GM23338 (cell line): ENCODE results near the gene PLXNC1. TPM values are rescaled to one million over a fixed set of nuclear protein-coding genes. Genes with fewer than 3 reads are reported as not detected.

ENCODE experiments used
- ATAC-seq: fragments of 200-7000 bp; cut with Tn5 transposase; 3 replicates; pipeline ENCODE4 v1.9.1; 2020
- DNase-seq: peaks from one replicate; pipeline ENCODE4 v3.0.0-alpha.2; 2015; ENCODE audit warnings: low spot score
- H2AFZ ChIP-seq: fragments of 200-600 bp; sonication (generic); 2 replicates; pipeline ENCODE4 v1.8.0; 2016; ENCODE audit warnings: antibody characterized with exemption, mild to moderate bottlenecking, moderate library complexity
- H3F3A ChIP-seq: fragments of 200-600 bp; sonication (generic); replicated peaks from 2 replicates; pipeline ENCODE4 v1.8.0; 2017; ENCODE audit warnings: antibody characterized with exemption, mixed run types, low read depth
- H3K27ac ChIP-seq: fragments of 200-600 bp; sonication (generic); 2 replicates; pipeline ENCODE4 v1.6.1; 2016; ENCODE audit warnings: low read depth
- H3K27me3 ChIP-seq: fragments of 200-600 bp; sonication (generic); 2 replicates; pipeline ENCODE4 v1.8.0; 2016; ENCODE audit warnings: mild to moderate bottlenecking, mixed run types, moderate library complexity; ENCODE audit not compliant: insufficient read depth
- H3K36me3 ChIP-seq: fragments of 200-600 bp; sonication (generic); 2 replicates; pipeline ENCODE4 v1.8.0; 2016; ENCODE audit warnings: mild to moderate bottlenecking; ENCODE audit not compliant: insufficient read depth
- H3K4me1 ChIP-seq: fragments of 200-600 bp; sonication (generic); 2 replicates; pipeline ENCODE4 v1.8.0; 2016; ENCODE audit warnings: mild to moderate bottlenecking, moderate library complexity; ENCODE audit not compliant: insufficient read depth
- H3K4me2 ChIP-seq: fragments of 200-600 bp; sonication (generic); 2 replicates; pipeline ENCODE4 v1.7.1; 2017; ENCODE audit warnings: mixed run types
- H3K4me3 ChIP-seq: fragments of 200-600 bp; sonication (generic); 2 replicates; pipeline ENCODE4 v1.6.1; 2016; ENCODE audit warnings: mixed run types
- H3K79me2 ChIP-seq: fragments of 200-600 bp; sonication (generic); replicated peaks from 2 replicates; pipeline ENCODE4 v1.8.0; 2017; ENCODE audit warnings: mild to moderate bottlenecking; ENCODE audit not compliant: insufficient read depth
- H3K9me2 ChIP-seq: fragments of 200-600 bp; sonication (generic); 2 replicates; pipeline ENCODE4 v1.8.0; 2017; ENCODE audit not compliant: insufficient read depth
- H4K20me1 ChIP-seq: fragments of 200-600 bp; sonication (generic); replicated peaks from 2 replicates; pipeline ENCODE4 v1.8.0; 2017; ENCODE audit warnings: mild to moderate bottlenecking; ENCODE audit not compliant: insufficient read depth
- H3K27ac Mint-ChIP-seq: 2 replicates; pipeline ENCODE4 v1.8.0; 2020; ENCODE audit warnings: inconsistent platforms, mild to moderate bottlenecking, moderate library complexity, mixed read lengths
- H3K27me3 Mint-ChIP-seq: 3 replicates; pipeline ENCODE4 v1.8.0; 2022; ENCODE audit warnings: low read depth, mild to moderate bottlenecking, moderate library complexity, mixed read lengths, inconsistent platforms; ENCODE audit not compliant: insufficient read depth, poor library complexity
- H3K36me3 Mint-ChIP-seq: 3 replicates; pipeline ENCODE4 v1.8.0; 2021; ENCODE audit warnings: low read depth, mild to moderate bottlenecking, inconsistent platforms, moderate library complexity, mixed read lengths
- H3K4me1 Mint-ChIP-seq: 3 replicates; pipeline ENCODE4 v1.8.0; 2020; ENCODE audit warnings: mild to moderate bottlenecking, inconsistent platforms, mixed read lengths
- H3K4me3 Mint-ChIP-seq: 3 replicates; pipeline ENCODE4 v1.8.0; 2021; ENCODE audit warnings: moderate library complexity, mild to moderate bottlenecking, inconsistent platforms, mixed read lengths
- H3K9me3 Mint-ChIP-seq: 3 replicates; pipeline ENCODE4 v1.8.0; 2020; ENCODE audit warnings: moderate library complexity, mild to moderate bottlenecking, inconsistent platforms, mixed read lengths
- CREB1 ChIP-seq: fragments of 250-450 bp; sonication (Bioruptor Pico); IDR thresholded peaks from 2 replicates; pipeline ENCODE4 v1.5.0; 2020; ENCODE audit warnings: low read depth, mild to moderate bottlenecking, moderate library complexity
- CTCF ChIP-seq, 2 experiments: fragments of 200-600 bp in 1 of 2; sonication (generic) in 1 of 2; conservative IDR thresholded peaks; 2 replicates each; pipeline versions ENCODE4 v1.5.1 to v1.6.1; 2016 to 2017; ENCODE audit warnings: antibody characterized with exemption in 2 of 2, low read depth in 2 of 2, mild to moderate bottlenecking in 2 of 2, moderate library complexity in 1 of 2
- EZH2 ChIP-seq: fragments of 200-600 bp; sonication (generic); IDR thresholded peaks from one replicate; pipeline ENCODE4 v1.8.0; 2017; ENCODE audit warnings: antibody characterized with exemption, mild to moderate bottlenecking, low read depth; ENCODE audit not compliant: unreplicated experiment
- EZH2phosphoT487 ChIP-seq: fragments of 200-600 bp; sonication (generic); IDR thresholded peaks from one replicate; pipeline ENCODE4 v1.8.1; 2018; ENCODE audit warnings: antibody characterized with exemption; ENCODE audit not compliant: unreplicated experiment
- JUNB ChIP-seq: IDR thresholded peaks from one replicate; pipeline ENCODE4 v1.6.1; 2016; ENCODE audit warnings: antibody characterized with exemption; ENCODE audit not compliant: unreplicated experiment
- POLR2AphosphoS5 ChIP-seq: IDR thresholded peaks from 2 replicates; pipeline ENCODE4 v1.6.1; 2016; ENCODE audit warnings: antibody characterized with exemption, low read depth
- ZNF114 ChIP-seq: fragments of 250-450 bp; sonication (Bioruptor Pico); IDR thresholded peaks from 2 replicates; pipeline ENCODE4 v1.5.0; 2020; ENCODE audit warnings: mild to moderate bottlenecking, moderate library complexity
- ZNF331 ChIP-seq: fragments of 250-450 bp; sonication (Bioruptor Pico); IDR thresholded peaks from 2 replicates; pipeline ENCODE4 v1.5.0; 2020; ENCODE audit warnings: low read depth, mild to moderate bottlenecking, moderate library complexity
- polyA plus RNA-seq: library from polyadenylated mRNA; unstranded; fragments of >200 nt; fragmentation: Nextera tagmentation; extraction: Ambion mirVana; gene quantifications from 2 replicates; pipeline ENCODE4 v1.2.1, GENCODE V29; 2016
- total RNA-seq: library from RNA; depleted of rRNA; stranded (reverse); fragments of >200 nt; shearing (Covaris generic); gene quantifications from 2 replicates; pipeline ENCODE4 v1.2.3, GENCODE V29; 2014
- TF ChIP-seq, protein P1 (sequence below): fragments of 250-450 bp; sonication (Bioruptor Pico); IDR thresholded peaks from 2 replicates; pipeline ENCODE4 v1.5.0; 2020; ENCODE audit warnings: mild to moderate bottlenecking, moderate library complexity

The PLXNC1 gene
- total and polyA plus RNA-seq, 2 experiments from 2014 or later: 1.9 to 6.5 TPM

DNA sequence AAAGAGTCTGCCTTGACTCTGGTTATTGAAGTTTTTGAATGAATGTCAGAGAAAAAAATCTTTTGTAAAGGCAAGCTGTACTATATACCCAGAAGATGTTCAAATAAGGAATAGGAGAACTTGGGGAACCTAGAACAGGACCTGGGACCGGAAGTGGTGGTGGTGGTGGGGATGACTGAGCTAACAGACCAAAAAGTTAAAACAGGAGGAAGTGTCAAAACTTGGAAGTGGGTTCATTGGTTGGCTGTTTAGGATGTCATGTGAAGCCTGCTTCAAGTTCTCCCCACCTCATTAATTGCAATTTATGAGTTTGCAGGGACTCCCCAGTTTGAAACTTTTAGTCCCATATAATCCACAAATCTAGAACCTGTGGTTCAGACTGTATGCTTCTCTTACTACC, 26.2 kb downstream of the PLXNC1 start:
- no peak overlapping the region for H3K4me2 ChIP-seq
- TF ChIP-seq POLR2AphosphoS5 (no peak), CTCF (conservative IDR thresholded peaks at IDR 0.05; ENCODE audit: low read depth in 2 of 2) (no peak), ZNF114 (no peak), CREB1 (CRISPR knock-in tag) (no peak)
- H3K27ac ChIP-seq: no peak overlapping the region
- Mint-ChIP-seq H3K36me3 (no peaks in the 10 kb centered on the region), H3K27me3 (peaks cover 45% of the 10 kb centered on the region), H3K4me1 (peaks cover 7% of the 10 kb centered on the region; the same call in 2 of the 3 replicates), H3K9me3 (peaks cover 4% of the 10 kb centered on the region), H3K27ac (no peak overlapping the region), H3K4me3 (no peak overlapping the region)
- no peak for DNase-seq
- H3K79me2 ChIP-seq: no peaks in the 10 kb centered on the region
- peaks cover 11% of the 10 kb centered on the region; the same call in 1 of the 2 replicates for H4K20me1 ChIP-seq
- peaks cover 83% of the 10 kb centered on the region for H3K27me3 ChIP-seq
- H2AFZ ChIP-seq: no peak overlapping the region
- H3K36me3 ChIP-seq: no peaks in the 10 kb centered on the region
- H3F3A ChIP-seq: no peaks in the 10 kb centered on the region
- H3K4me1 ChIP-seq: peaks cover 6% of the 10 kb centered on the region; the same call in 1 of the 2 replicates
- ATAC-seq: no peak
- no peaks in the 10 kb centered on the region for H3K9me2 ChIP-seq
- H3K4me3 ChIP-seq: no peak overlapping the region

DNA sequence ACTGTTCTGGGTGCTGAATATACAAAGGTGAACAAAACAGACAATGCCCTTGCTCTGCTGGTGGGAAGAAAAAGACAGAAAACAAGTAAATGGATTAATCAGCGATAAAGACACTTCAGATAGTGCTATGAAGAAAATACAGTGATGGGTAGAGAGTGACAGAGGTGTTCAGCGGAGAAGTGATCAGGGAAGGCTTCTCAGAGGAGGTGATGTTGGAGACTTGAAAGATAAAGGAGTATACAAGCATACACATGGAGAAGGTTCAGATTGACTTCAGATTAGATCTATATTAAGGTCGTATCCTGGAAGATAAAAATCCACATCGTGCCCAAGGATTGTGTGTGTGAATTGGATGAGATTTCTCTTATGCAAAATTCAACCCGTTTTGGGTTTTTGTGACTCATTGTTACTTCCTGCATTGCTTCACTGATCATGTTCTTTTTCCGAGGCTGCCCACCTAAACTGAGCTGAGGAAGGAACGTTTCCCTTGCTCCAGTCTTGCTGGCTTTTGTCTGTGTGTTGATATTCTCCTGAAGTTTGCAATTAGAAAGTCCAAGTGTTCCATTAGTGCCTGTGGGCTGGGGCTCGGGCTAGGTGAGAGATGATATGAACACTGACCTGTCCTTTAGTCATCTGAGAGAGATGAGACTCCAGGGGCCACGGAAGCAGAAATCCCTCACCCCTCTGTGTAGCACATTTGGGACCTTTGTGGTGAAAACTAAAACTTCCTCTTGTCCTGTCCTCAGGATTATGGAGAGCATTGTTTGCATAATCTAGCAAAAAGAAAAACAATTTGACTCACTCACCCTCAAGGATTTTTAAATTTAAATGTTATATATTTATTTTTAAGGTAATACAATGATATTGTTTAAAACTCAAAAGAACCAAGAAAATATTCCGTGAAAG, 27.6 kb downstream of the PLXNC1 start:
- Histone ChIP-seq H3K4me2 (no peak overlapping the region), H3K79me2 (no peaks in the 10 kb centered on the region)
- TF ChIP-seq CTCF (conservative IDR thresholded peaks at IDR 0.05; ENCODE audit: low read depth in 2 of 2) (no peak), ZNF331 (no peak), EZH2 (no peak), JUNB (no peak), EZH2phosphoT487 (no peak)
- TF ChIP-seq, protein P1, sequence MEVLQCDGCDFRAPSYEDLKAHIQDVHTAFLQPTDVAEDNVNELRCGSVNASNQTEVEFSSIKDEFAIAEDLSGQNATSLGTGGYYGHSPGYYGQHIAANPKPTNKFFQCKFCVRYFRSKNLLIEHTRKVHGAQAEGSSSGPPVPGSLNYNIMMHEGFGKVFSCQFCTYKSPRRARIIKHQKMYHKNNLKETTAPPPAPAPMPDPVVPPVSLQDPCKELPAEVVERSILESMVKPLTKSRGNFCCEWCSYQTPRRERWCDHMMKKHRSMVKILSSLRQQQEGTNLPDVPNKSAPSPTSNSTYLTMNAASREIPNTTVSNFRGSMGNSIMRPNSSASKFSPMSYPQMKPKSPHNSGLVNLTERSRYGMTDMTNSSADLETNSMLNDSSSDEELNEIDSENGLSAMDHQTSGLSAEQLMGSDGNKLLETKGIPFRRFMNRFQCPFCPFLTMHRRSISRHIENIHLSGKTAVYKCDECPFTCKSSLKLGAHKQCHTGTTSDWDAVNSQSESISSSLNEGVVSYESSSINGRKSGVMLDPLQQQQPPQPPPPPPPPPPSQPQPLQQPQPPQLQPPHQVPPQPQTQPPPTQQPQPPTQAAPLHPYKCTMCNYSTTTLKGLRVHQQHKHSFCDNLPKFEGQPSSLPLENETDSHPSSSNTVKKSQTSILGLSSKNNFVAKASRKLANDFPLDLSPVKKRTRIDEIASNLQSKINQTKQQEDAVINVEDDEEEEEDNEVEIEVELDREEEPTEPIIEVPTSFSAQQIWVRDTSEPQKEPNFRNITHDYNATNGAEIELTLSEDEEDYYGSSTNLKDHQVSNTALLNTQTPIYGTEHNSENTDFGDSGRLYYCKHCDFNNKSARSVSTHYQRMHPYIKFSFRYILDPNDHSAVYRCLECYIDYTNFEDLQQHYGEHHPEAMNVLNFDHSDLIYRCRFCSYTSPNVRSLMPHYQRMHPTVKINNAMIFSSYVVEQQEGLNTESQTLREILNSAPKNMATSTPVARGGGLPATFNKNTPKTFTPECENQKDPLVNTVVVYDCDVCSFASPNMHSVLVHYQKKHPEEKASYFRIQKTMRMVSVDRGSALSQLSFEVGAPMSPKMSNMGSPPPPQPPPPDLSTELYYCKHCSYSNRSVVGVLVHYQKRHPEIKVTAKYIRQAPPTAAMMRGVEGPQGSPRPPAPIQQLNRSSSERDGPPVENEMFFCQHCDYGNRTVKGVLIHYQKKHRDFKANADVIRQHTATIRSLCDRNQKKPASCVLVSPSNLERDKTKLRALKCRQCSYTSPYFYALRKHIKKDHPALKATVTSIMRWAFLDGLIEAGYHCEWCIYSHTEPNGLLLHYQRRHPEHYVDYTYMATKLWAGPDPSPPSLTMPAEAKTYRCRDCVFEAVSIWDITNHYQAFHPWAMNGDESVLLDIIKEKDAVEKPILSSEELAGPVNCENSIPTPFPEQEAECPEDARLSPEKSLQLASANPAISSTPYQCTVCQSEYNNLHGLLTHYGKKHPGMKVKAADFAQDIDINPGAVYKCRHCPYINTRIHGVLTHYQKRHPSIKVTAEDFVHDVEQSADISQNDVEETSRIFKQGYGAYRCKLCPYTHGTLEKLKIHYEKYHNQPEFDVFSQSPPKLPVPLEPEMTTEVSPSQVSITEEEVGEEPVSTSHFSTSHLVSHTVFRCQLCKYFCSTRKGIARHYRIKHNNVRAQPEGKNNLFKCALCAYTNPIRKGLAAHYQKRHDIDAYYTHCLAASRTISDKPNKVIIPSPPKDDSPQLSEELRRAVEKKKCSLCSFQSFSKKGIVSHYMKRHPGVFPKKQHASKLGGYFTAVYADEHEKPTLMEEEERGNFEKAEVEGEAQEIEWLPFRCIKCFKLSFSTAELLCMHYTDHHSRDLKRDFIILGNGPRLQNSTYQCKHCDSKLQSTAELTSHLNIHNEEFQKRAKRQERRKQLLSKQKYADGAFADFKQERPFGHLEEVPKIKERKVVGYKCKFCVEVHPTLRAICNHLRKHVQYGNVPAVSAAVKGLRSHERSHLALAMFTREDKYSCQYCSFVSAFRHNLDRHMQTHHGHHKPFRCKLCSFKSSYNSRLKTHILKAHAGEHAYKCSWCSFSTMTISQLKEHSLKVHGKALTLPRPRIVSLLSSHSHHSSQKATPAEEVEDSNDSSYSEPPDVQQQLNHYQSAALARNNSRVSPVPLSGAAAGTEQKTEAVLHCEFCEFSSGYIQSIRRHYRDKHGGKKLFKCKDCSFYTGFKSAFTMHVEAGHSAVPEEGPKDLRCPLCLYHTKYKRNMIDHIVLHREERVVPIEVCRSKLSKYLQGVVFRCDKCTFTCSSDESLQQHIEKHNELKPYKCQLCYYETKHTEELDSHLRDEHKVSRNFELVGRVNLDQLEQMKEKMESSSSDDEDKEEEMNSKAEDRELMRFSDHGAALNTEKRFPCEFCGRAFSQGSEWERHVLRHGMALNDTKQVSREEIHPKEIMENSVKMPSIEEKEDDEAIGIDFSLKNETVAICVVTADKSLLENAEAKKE (CRISPR knock-in tag): no peak

More for the DNA sequence above, 27.6 kb downstream of the PLXNC1 start:
- Histone ChIP-seq H3K9me2 (no peaks in the 10 kb centered on the region), H3F3A (no peaks in the 10 kb centered on the region), H4K20me1 (0 out of 2 replicates have a peak, but pooled peaks cover 6% of the 10 kb centered on the region), H3K27ac (no peak overlapping the region), H2AFZ (no peak overlapping the region), H3K27me3 (peaks cover 69% of the 10 kb centered on the region), H3K36me3 (no peaks in the 10 kb centered on the region), H3K4me1 (peaks cover 6% of the 10 kb centered on the region; the same call in 1 of the 2 replicates), H3K4me3 (no peak overlapping the region)
- peaks cover 34% of the 10 kb centered on the region for H3K27me3 Mint-ChIP-seq
- DNase-seq: no peak
- H3K4me1 Mint-ChIP-seq: peaks cover 2% of the 10 kb centered on the region; the same call in 1 of the 3 replicates
- peaks cover 4% of the 10 kb centered on the region for H3K9me3 Mint-ChIP-seq
- H3K4me3 Mint-ChIP-seq: no peak overlapping the region
- ATAC-seq: no peak
- H3K27ac Mint-ChIP-seq: no peak overlapping the region
- H3K36me3 Mint-ChIP-seq: no peaks in the 10 kb centered on the region
